Nephron progenitor cell (in vitro differentiated cells): ENCODE results near the gene CRK.
A peak's percentile ranks its signal among the peaks of the same experiment; 100 is the strongest.
"Not testable (repeated sequence)": the region's sequence is repeated elsewhere in the genome, so short reads cannot be mapped to it uniquely, and the experiment has no call there.

Experiments used
- DNase-seq: peaks from one replicate; pipeline ENCODE4 v3.0.0; 2021
- H3K27ac Mint-ChIP-seq: 2 replicates; pipeline ENCODE4 v1.8.0; 2021; ENCODE audit warnings: mild to moderate bottlenecking, moderate library complexity, mixed read lengths
- H3K27me3 Mint-ChIP-seq: 2 replicates; pipeline ENCODE4 v1.8.0; 2021; ENCODE audit warnings: mild to moderate bottlenecking, low read depth, mixed read lengths; ENCODE audit not compliant: poor library complexity
- H3K36me3 Mint-ChIP-seq: 2 replicates; pipeline ENCODE4 v1.8.0; 2021; ENCODE audit warnings: low read depth, mixed read lengths
- H3K4me1 Mint-ChIP-seq: 2 replicates; pipeline ENCODE4 v1.8.0; 2021; ENCODE audit warnings: mixed read lengths
- H3K4me3 Mint-ChIP-seq: 2 replicates; pipeline ENCODE4 v1.8.0; 2021; ENCODE audit warnings: mild to moderate bottlenecking, moderate library complexity, mixed read lengths
- H3K9me3 Mint-ChIP-seq: 2 replicates; pipeline ENCODE4 v1.8.0; 2021; ENCODE audit warnings: mild to moderate bottlenecking, moderate library complexity, mixed read lengths
- CTCF ChIP-seq: fragments of 200-600 bp; sonication (generic); IDR thresholded peaks from 2 replicates; pipeline ENCODE4 v1.5.0; 2021; ENCODE audit warnings: antibody characterized with exemption

The CRK gene

GRCh38 chr17:1423456-1424135 lies 32.4 kb downstream of the CRK start:
- no peak for DNase-seq
- Mint-ChIP-seq H3K9me3 (no peaks in the 10 kb centered on the region), H3K36me3 (peaks cover 55% of the 10 kb centered on the region), H3K4me1 (peaks cover 20% of the 10 kb centered on the region), H3K4me3 (no peak overlapping the region), H3K27ac (peak overlapping the region; percentile 58), H3K27me3 (no peaks in the 10 kb centered on the region)
- TF ChIP-seq CTCF = no peak

GRCh38 chr17:1422885-1423284 lies 33.1 kb downstream of the CRK start:
- DNase-seq = no peak
- H3K27ac Mint-ChIP-seq = peak overlapping the region; percentile 58
- peaks cover 51% of the 10 kb centered on the region for H3K36me3 Mint-ChIP-seq
- no peak overlapping the region for H3K4me3 Mint-ChIP-seq
- TF ChIP-seq CTCF = no peak
- H3K4me1 Mint-ChIP-seq = peaks cover 20% of the 10 kb centered on the region
- no peaks in the 10 kb centered on the region for H3K9me3 Mint-ChIP-seq
- no peaks in the 10 kb centered on the region for H3K27me3 Mint-ChIP-seq

GRCh38 chr17:1421470-1421869 lies 34.6 kb downstream of the CRK start:
- Mint-ChIP-seq H3K27ac (peak overlapping the region; percentile 51), H3K27me3 (no peaks in the 10 kb centered on the region), H3K36me3 (peaks cover 49% of the 10 kb centered on the region), H3K4me1 (peaks cover 20% of the 10 kb centered on the region), H3K4me3 (no peak overlapping the region), H3K9me3 (no peaks in the 10 kb centered on the region)
- DNase-seq = no peak
- no peak for TF ChIP-seq CTCF

GRCh38 chr17:1420981-1421380 lies 35.1 kb downstream of the CRK start:
- Mint-ChIP-seq H3K36me3 (peaks cover 45% of the 10 kb centered on the region), H3K4me3 (no peak overlapping the region)
- DNase-seq = no peak

GRCh38 chr17:1420163-1420562 lies 35.9 kb downstream of the CRK start:
- H3K9me3 Mint-ChIP-seq = no peaks in the 10 kb centered on the region
- no peaks in the 10 kb centered on the region for H3K27me3 Mint-ChIP-seq
- peaks cover 20% of the 10 kb centered on the region for H3K4me1 Mint-ChIP-seq
- no peak for TF ChIP-seq CTCF
- H3K27ac Mint-ChIP-seq = no peak overlapping the region
- H3K4me3 Mint-ChIP-seq = no peak overlapping the region
- peaks cover 37% of the 10 kb centered on the region for H3K36me3 Mint-ChIP-seq
- no peak for DNase-seq

More at GRCh38 chr17:1420981-1421380, 35.1 kb downstream of the CRK start:
- Mint-ChIP-seq H3K9me3 (no peaks in the 10 kb centered on the region), H3K27me3 (no peaks in the 10 kb centered on the region), H3K4me1 (peaks cover 20% of the 10 kb centered on the region), H3K27ac (peak overlapping the region; percentile 9)
- no peak for TF ChIP-seq CTCF

- H3K27ac Mint-ChIP-seq = peak overlapping the region; percentile 92
- peaks cover 17% of the 10 kb centered on the region for H3K4me1 Mint-ChIP-seq
- not testable (repeated sequence) for H3K4me3 Mint-ChIP-seq, DNase-seq, H3K9me3 Mint-ChIP-seq, H3K27me3 Mint-ChIP-seq
- peaks cover 42% of the 10 kb centered on the region for H3K36me3 Mint-ChIP-seq
Measured at GRCh38 chr17:1418476-1418875, 37.6 kb downstream of the CRK start.
